GM19099 (cell line): ENCODE results near the gene ACAD11.

Source experiments
- POLR2A ChIP-seq: IDR thresholded peaks from 3 replicates; pipeline ENCODE4 v1.6.1; 2011; ENCODE audit warnings: low read depth; ENCODE audit not compliant: insufficient read length; ENCODE audit errors: extremely low read depth

The ACAD11 gene

GRCh38 chr3:132659000-132659364 lies 627 bp downstream of the ACAD11 start:
- no peak for TF ChIP-seq POLR2A

- no peak for TF ChIP-seq POLR2A
Measured at GRCh38 chr3:132657869-132658747, 1.5 kb downstream of the ACAD11 start.

- no peak for TF ChIP-seq POLR2A
Measured at GRCh38 chr3:132655471-132655870, 4.1 kb downstream of the ACAD11 start.

- no peak for TF ChIP-seq POLR2A
Measured at GRCh38 chr3:132654721-132655120, 4.9 kb downstream of the ACAD11 start.

- no peak for TF ChIP-seq POLR2A
Measured at GRCh38 chr3:132654190-132654589, 5.4 kb downstream of the ACAD11 start.

- TF ChIP-seq POLR2A: no peak
Measured at GRCh38 chr3:132652640-132653270, 6.9 kb downstream of the ACAD11 start.

- no peak for TF ChIP-seq POLR2A
Measured at GRCh38 chr3:132650153-132650552, 9.5 kb downstream of the ACAD11 start.

GRCh38 chr3:132645058-132645457 lies 14.6 kb downstream of the ACAD11 start:
- TF ChIP-seq POLR2A: no peak

- TF ChIP-seq POLR2A: no peak
Measured at GRCh38 chr3:132643366-132643765, 16.2 kb downstream of the ACAD11 start.

- TF ChIP-seq POLR2A: no peak
Measured at GRCh38 chr3:132642539-132642847, 17.1 kb downstream of the ACAD11 start.

GRCh38 chr3:132641837-132642538 lies 17.6 kb downstream of the ACAD11 start:
- TF ChIP-seq POLR2A: no peak

GRCh38 chr3:132638706-132639105 lies 20.9 kb downstream of the ACAD11 start:
- TF ChIP-seq POLR2A: no peak

GRCh38 chr3:132637590-132637989 lies 22.0 kb downstream of the ACAD11 start:
- no peak for TF ChIP-seq POLR2A

- no peak for TF ChIP-seq POLR2A
Measured at GRCh38 chr3:132635052-132635451, 24.6 kb downstream of the ACAD11 start.

- TF ChIP-seq POLR2A: no peak
Measured at GRCh38 chr3:132630612-132631011, 29.0 kb downstream of the ACAD11 start.

- no peak for TF ChIP-seq POLR2A
Measured at GRCh38 chr3:132629928-132630327, 29.7 kb downstream of the ACAD11 start.
